ENCODE results near the gene LITAF. TPM values are rescaled to one million over a fixed set of nuclear protein-coding genes. Genes with fewer than 3 reads are reported as not detected.
"Not testable (repeated sequence)": the region's sequence is repeated elsewhere in the genome, so short reads cannot be mapped to it uniquely, and the experiment has no call there.

LITAF gene
- total RNA-seq, 2 donors from 2014 or later: 36.6 to 62.9 TPM

DNA sequence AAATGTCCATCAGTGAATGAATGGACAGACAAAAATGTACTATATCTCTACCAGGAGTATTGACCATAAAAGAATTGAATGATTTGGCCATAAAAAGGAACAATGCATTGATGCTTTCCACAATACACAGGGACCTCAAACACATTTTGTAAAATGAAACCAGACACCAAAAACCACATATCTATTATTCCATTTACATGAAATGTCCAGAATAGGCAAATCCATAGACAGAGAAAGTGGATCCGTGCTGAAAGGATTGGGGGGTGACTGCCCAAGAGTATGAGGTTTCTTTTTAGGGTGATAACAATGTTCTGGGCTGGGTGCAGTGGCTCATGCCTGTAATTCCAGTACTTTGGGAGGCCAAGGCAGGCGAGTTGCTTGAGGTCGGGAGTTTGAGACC, 6.9 kb upstream of the LITAF start:
- Mint-ChIP-seq H3K4me1 (no peaks in the 10 kb centered on the region), H3K27me3 (ENCODE audit: insufficient read depth) (peaks cover 9% of the 10 kb centered on the region), H3K4me3 (no peak overlapping the region), H3K36me3 (ENCODE audit: low read depth) (no peaks in the 10 kb centered on the region), H3K9me3 (no peaks in the 10 kb centered on the region), H3K27ac (no peak overlapping the region)
- Histone ChIP-seq H3K4me1 (ENCODE audit: control insufficient read depth, insufficient read depth, low read length) (no peaks in the 10 kb centered on the region), H3K27ac (ENCODE audit: low read depth, low read length) (no peak overlapping the region), H3K36me3 (ENCODE audit: control insufficient read depth, insufficient read depth, low read length) (no peaks in the 10 kb centered on the region), H3K9ac (ENCODE audit: extremely low read depth, low read length, poor library complexity, severe bottlenecking) (no peak overlapping the region), H3K27me3 (ENCODE audit: control insufficient read depth, insufficient read depth, low read length, poor library complexity, severe bottlenecking) (no peaks in the 10 kb centered on the region), H3K9me3 (ENCODE audit: control insufficient read depth, low read length) (no peaks in the 10 kb centered on the region), H3K4me3 (ENCODE audit: low read length) (no peak overlapping the region)
- TF ChIP-seq, protein P1, sequence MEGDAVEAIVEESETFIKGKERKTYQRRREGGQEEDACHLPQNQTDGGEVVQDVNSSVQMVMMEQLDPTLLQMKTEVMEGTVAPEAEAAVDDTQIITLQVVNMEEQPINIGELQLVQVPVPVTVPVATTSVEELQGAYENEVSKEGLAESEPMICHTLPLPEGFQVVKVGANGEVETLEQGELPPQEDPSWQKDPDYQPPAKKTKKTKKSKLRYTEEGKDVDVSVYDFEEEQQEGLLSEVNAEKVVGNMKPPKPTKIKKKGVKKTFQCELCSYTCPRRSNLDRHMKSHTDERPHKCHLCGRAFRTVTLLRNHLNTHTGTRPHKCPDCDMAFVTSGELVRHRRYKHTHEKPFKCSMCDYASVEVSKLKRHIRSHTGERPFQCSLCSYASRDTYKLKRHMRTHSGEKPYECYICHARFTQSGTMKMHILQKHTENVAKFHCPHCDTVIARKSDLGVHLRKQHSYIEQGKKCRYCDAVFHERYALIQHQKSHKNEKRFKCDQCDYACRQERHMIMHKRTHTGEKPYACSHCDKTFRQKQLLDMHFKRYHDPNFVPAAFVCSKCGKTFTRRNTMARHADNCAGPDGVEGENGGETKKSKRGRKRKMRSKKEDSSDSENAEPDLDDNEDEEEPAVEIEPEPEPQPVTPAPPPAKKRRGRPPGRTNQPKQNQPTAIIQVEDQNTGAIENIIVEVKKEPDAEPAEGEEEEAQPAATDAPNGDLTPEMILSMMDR (conservative IDR thresholded peaks at IDR 0.05): no peak
- no peak for DNase-seq
- 98 to 100% methylated on average over 1 to 3 of the region's 3 CpGs for WGBS, 2 experiments (ENCODE audit: insufficient coverage in 1 of 2, insufficient read length in 1 of 2)

DNA sequence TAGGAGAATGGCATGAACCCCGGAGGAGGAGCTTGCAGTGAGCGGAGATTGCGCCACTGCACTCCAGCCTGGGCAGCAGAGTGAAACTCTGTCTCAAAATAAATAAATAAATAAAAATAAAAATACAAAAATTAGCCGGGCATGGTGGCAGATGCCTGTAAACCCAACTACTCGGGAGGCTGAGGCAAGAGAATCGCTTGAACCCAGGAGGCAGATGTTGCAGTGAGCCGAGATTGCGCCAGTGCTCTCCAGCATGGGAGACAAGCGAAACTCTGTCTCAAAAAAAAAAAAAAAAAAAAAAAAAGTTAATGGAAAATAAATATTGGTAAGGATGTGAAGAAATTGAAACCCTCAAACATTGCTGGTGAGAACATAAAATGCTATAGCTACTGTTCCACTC, 6.4 kb upstream of the LITAF start:
- H3K27me3 Mint-ChIP-seq (ENCODE audit: insufficient read depth); H3K4me3 Mint-ChIP-seq; H3K9ac ChIP-seq (ENCODE audit: extremely low read depth, low read length, poor library complexity, severe bottlenecking); H3K27ac ChIP-seq (ENCODE audit: low read depth, low read length); H3K4me1 Mint-ChIP-seq; H3K36me3 ChIP-seq (ENCODE audit: control insufficient read depth, insufficient read depth, low read length); H3K9me3 Mint-ChIP-seq; DNase-seq; H3K4me1 ChIP-seq (ENCODE audit: control insufficient read depth, insufficient read depth, low read length); H3K4me3 ChIP-seq (ENCODE audit: low read length); H3K27me3 ChIP-seq (ENCODE audit: control insufficient read depth, insufficient read depth, low read length, poor library complexity, severe bottlenecking); H3K9me3 ChIP-seq (ENCODE audit: control insufficient read depth, low read length); H3K27ac Mint-ChIP-seq; H3K36me3 Mint-ChIP-seq (ENCODE audit: low read depth): not testable (repeated sequence)
- WGBS, 2 experiments (ENCODE audit: insufficient coverage in 1 of 2, insufficient read length in 1 of 2): 90 to 94% methylated on average over 3 to 6 of the region's 9 CpGs

DNA sequence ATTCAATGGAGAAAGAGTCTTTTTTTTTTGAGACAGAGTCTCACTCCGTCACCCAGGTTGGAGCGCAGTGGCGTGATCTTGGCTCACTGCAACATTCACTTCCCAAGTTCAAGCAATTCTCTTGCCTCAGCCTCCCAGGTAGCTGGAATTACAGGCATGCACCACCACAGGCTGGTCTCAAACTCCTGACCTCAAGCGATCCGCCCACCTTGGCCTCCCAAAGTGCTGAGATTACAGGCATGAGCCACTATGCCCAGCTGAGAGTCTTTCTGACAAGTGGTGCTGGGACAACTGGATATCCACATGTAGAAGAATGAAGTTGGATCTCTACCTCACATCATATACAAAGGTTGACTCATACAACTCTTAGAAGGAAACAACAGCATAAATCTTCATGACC, 4.9 kb upstream of the LITAF start:
- H3K9ac ChIP-seq (ENCODE audit: extremely low read depth, low read length, poor library complexity, severe bottlenecking); H3K4me3 ChIP-seq (ENCODE audit: low read length); H3K27ac ChIP-seq (ENCODE audit: low read depth, low read length); H3K36me3 ChIP-seq (ENCODE audit: control insufficient read depth, insufficient read depth, low read length); H3K9me3 Mint-ChIP-seq; H3K4me1 ChIP-seq (ENCODE audit: control insufficient read depth, insufficient read depth, low read length); H3K27me3 ChIP-seq (ENCODE audit: control insufficient read depth, insufficient read depth, low read length, poor library complexity, severe bottlenecking); H3K9me3 ChIP-seq (ENCODE audit: control insufficient read depth, low read length); DNase-seq; H3K4me3 Mint-ChIP-seq; H3K36me3 Mint-ChIP-seq (ENCODE audit: low read depth); H3K4me1 Mint-ChIP-seq; H3K27ac Mint-ChIP-seq: not testable (repeated sequence)
- WGBS, 2 experiments (ENCODE audit: insufficient coverage in 1 of 2, insufficient read length in 1 of 2): 88 to 90% methylated on average over 5 of the region's 5 CpGs
- H3K27me3 Mint-ChIP-seq (ENCODE audit: insufficient read depth): peaks cover 15% of the 10 kb centered on the region

DNA sequence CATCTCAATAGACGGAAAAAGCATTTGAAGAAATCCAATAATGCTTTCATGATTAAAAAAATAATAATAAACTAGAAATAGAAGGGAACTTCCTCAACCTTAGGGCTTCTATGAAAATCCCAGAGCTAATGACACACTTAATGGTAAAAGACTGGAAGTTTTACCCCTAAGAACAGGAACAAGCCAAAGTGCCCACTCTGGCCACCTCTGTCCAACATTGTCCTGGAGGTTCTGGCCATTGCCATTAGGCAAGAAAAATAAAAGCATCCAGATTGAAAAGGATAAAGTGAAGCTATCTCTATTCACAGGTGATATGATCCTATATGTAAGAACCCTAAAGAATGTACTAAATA, 2.5 kb upstream of the LITAF start:
- Mint-ChIP-seq H3K36me3 (ENCODE audit: low read depth) (no peaks in the 10 kb centered on the region), H3K27ac (no peak overlapping the region)
- H3K9ac ChIP-seq (ENCODE audit: extremely low read depth, low read length, poor library complexity, severe bottlenecking): no peak overlapping the region

More for the DNA sequence above, 2.5 kb upstream of the LITAF start:
- TF ChIP-seq, protein P1 (conservative IDR thresholded peaks at IDR 0.05): no peak
- no peaks in the 10 kb centered on the region for H3K9me3 ChIP-seq (ENCODE audit: control insufficient read depth, low read length)
- H3K27ac ChIP-seq (ENCODE audit: low read depth, low read length): no peak overlapping the region
- H3K36me3 ChIP-seq (ENCODE audit: control insufficient read depth, insufficient read depth, low read length): no peaks in the 10 kb centered on the region
- H3K27me3 ChIP-seq (ENCODE audit: control insufficient read depth, insufficient read depth, low read length, poor library complexity, severe bottlenecking): no peaks in the 10 kb centered on the region
- Mint-ChIP-seq H3K4me3 (no peak overlapping the region), H3K4me1 (peaks cover 11% of the 10 kb centered on the region), H3K9me3 (no peaks in the 10 kb centered on the region), H3K27me3 (ENCODE audit: insufficient read depth) (peaks cover 22% of the 10 kb centered on the region)
- no peak overlapping the region for H3K4me3 ChIP-seq (ENCODE audit: low read length)
- DNase-seq: no peak
- H3K4me1 ChIP-seq (ENCODE audit: control insufficient read depth, insufficient read depth, low read length): no peaks in the 10 kb centered on the region
- WGBS, 2 experiments (ENCODE audit: insufficient coverage in 1 of 2, insufficient read length in 1 of 2): 100% methylated on average over 1 of the region's 1 CpG; no CpG with 5 or more reads in 1 of the 2 experiments
